Activated CD8-positive, alpha-beta memory T cell treated with anti-CD3 and anti-CD28 coated beads for 48 hours (primary cell): ENCODE data around the gene S1PR2.
"Not testable (repeated sequence)": the region's sequence is repeated elsewhere in the genome, so short reads cannot be mapped to it uniquely, and the experiment has no call there.

Source experiments
- DNase-seq, 3 experiments: peaks; one replicate each; pipeline ENCODE4 v3.0.0-alpha.2; 2020; ENCODE audit warnings: low read depth in 2 of 3, low spot score in 2 of 3

The S1PR2 gene

GRCh38 chr19:10193790-10194499 is 37.2 kb downstream of the S1PR2 start:
- DNase-seq = peak in 2 of 3 experiments; percentile 27 to 32

GRCh38 chr19:10192922-10193321 is 38.2 kb downstream of the S1PR2 start:
- no peak for DNase-seq

- no peak for DNase-seq
Observed at GRCh38 chr19:10191347-10191746, 39.8 kb downstream of the S1PR2 start.

GRCh38 chr19:10190026-10190425 is 41.1 kb downstream of the S1PR2 start:
- no peak for DNase-seq

- peak in 1 of 3 experiments; percentile 11 for DNase-seq
Observed at GRCh38 chr19:10189616-10190015, 41.5 kb downstream of the S1PR2 start.

GRCh38 chr19:10187315-10187714 is 43.8 kb downstream of the S1PR2 start:
- no peak for DNase-seq

GRCh38 chr19:10184636-10185035 is 46.5 kb downstream of the S1PR2 start:
- DNase-seq = no peak

GRCh38 chr19:10183926-10184325 is 47.2 kb downstream of the S1PR2 start:
- no peak for DNase-seq

- DNase-seq = no peak
Observed at GRCh38 chr19:10182847-10183246, 48.3 kb downstream of the S1PR2 start.

- no peak for DNase-seq
Observed at GRCh38 chr19:10182076-10182475, 49.1 kb downstream of the S1PR2 start.

GRCh38 chr19:10180459-10180858 is 50.7 kb downstream of the S1PR2 start:
- DNase-seq = no peak

GRCh38 chr19:10180024-10180423 is 51.1 kb downstream of the S1PR2 start:
- DNase-seq = not testable (repeated sequence)

- DNase-seq = no peak
Observed at GRCh38 chr19:10173527-10173926, 57.6 kb downstream of the S1PR2 start.
